DMS 273 treated with DMSO at 0.1 percent for 48 hours (cell line): ENCODE measurements around the gene NCAM2.

Source experiments
- DNase-seq: peaks from one replicate; lab custom pipeline; 2025; lab: John Stamatoyannopoulos, UW

Gene NCAM2

GRCh38 chr21:21216047-21216446 lies 217.8 kb downstream of the NCAM2 start:
- DNase-seq, result no peak

DNA sequence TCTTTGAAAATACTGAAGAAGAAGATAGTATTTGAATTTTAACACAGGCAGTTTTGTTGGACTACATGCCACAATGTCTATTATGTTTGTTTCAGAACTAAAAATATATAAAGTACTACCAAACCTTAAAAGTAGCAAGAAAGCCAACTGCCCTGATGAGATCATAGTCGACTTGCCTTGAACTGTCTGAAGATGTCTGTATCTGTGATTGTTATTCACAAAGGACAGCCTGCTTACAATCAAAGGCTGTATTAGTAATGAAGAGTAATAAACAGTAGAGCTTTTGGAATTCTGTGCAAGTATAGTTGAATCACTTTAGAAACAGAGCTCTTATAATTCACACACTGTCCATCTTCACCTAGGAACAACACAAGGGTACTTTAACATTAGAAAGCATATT lies 228.3 kb downstream of the NCAM2 start:
- DNase-seq, result no peak

- DNase-seq, result no peak
Measured at GRCh38 chr21:21230672-21231071, 232.5 kb downstream of the NCAM2 start.

- no peak for DNase-seq
Measured at GRCh38 chr21:21231913-21232312, 233.7 kb downstream of the NCAM2 start.

- no peak for DNase-seq
Measured at GRCh38 chr21:21232320-21232719, 234.1 kb downstream of the NCAM2 start.

DNA sequence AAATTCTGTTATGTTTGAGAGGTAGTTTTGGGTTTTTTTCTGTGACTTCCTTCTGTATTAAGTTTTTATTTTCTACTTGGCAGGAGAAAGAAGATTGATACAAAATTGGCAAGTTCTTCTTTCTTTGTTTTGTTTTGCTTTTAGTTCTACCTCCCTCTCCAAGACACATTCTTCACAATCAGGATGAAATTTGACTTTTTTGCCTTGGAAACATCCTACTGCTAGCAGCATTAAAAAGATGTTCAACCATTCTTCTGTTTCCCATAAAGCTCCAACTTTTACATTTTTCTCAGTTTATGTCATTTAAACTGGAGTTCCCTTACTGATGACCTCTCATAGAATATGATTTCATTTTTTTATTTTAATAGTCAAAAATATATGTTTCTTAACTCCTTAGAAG lies 234.8 kb downstream of the NCAM2 start:
- no peak for DNase-seq

DNA sequence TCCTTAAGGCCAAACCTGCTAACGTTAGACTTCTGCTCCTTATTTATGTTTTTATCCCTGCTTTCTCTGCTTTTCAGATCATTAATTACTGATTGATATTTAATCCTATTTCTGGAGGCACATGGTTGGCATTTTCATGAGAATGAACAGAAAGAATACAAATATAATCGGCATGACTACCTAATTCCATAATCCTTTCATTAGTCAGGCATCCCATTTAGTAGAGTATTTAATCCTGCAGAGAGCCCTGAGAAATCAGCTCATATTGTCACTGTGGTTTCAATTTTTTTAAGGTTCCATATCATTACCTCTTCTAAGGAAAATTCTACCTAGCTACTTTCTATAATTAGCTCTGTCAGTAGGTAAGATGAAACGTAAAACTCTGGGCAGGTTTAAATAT lies 238.8 kb downstream of the NCAM2 start:
- no peak for DNase-seq

DNA sequence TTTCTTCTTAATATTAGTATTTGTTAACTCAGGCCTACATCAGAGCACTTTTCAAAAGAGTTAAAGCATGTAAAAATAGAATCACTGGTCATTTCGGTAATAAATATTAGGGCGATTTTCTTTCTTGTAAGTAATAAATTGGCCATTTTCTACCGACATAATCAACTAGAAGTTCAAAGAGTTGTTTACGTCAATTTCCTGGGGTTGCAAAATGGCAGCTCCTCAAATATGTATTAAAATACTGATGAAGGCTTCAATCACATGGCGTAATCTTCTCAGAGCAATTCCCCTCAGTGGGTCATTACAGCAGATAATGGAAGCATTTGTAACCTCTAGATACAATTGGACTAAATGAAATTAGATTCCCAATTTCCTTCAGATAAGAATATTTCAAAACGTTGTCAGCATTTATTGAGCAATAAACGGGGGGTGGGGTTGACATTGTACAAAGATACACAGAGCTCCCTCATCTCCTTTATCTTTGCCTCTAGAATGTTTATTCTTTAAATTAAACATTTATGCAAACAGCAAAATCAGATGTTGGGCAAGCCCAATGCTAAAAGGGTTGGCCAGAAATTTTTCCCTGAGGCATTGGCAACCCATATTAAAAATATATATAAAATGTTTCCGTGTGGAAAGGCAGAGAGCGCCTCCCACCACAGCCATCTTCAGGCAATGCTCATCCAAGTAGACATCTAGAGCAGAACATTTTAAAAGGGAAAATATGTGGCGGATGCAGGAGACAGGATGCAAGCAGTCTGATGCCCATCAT lies 240.6 kb downstream of the NCAM2 start:
- no peak for DNase-seq

GRCh38 chr21:21241391-21241790 lies 243.2 kb downstream of the NCAM2 start:
- DNase-seq, result no peak

GRCh38 chr21:21246007-21246406 lies 247.8 kb downstream of the NCAM2 start:
- DNase-seq, result no peak

- no peak for DNase-seq
Measured at GRCh38 chr21:21247424-21247823, 249.2 kb downstream of the NCAM2 start.

- no peak for DNase-seq
Measured at GRCh38 chr21:21262048-21262447, 263.8 kb downstream of the NCAM2 start.

DNA sequence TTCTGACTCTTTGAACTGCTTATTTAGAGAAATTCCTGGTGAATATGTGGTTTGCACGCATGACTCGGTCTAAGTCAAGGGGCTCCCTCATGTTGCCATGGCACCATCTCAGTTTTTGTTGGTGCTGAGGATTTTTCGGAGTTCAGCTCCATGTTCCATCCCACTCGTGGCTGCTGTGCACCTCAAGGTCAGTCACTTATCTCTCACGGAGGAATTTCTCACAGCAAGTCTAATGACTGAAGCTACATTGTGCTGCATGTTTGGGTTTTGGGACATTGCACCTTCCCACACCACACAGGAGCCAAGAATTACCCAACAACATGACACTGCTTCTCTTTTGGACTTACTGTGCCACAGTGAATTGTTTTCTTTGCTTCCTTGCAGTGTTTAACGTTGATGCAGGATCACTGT lies 269.9 kb downstream of the NCAM2 start:
- DNase-seq, result no peak

GRCh38 chr21:21268885-21269284 lies 270.7 kb downstream of the NCAM2 start:
- DNase-seq, result no peak

GRCh38 chr21:21279193-21279901 lies 281.1 kb downstream of the NCAM2 start:
- no peak for DNase-seq

- no peak for DNase-seq
Measured at GRCh38 chr21:21283810-21284209, 285.6 kb downstream of the NCAM2 start.

- no peak for DNase-seq
Measured at GRCh38 chr21:21286170-21286798, 288.1 kb downstream of the NCAM2 start.

GRCh38 chr21:21290751-21291150 lies 292.5 kb downstream of the NCAM2 start:
- no peak for DNase-seq

DNA sequence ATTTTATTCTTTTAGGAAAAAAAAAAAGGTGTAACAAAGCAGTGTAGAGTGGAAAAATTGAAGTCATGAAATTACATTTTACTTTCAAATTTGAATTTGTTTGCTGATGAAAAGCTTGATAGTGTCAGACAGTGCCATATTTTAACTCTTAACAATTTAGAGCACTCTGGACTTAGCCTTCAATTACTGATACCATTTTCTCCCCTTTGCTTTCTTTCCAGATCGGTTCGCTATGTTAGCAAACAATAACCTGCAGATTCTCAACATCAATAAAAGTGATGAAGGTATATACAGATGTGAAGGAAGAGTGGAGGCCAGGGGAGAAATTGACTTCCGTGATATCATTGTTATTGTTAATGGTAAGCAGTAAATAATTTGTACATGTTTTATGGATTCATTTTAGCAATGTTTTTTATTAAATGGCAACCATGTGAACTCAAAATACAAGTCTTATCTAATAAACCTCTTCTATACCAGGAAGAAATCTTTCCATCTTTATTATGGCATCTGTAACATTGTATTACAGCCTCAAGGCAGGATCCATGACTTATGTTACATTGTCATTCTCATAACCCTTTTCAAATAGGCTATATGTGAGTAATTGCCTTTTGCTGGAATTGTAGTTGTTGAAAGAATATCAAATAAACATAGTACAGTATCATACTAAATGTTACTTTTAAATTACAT lies 293.8 kb downstream of the NCAM2 start:
- DNase-seq, result no peak

DNA sequence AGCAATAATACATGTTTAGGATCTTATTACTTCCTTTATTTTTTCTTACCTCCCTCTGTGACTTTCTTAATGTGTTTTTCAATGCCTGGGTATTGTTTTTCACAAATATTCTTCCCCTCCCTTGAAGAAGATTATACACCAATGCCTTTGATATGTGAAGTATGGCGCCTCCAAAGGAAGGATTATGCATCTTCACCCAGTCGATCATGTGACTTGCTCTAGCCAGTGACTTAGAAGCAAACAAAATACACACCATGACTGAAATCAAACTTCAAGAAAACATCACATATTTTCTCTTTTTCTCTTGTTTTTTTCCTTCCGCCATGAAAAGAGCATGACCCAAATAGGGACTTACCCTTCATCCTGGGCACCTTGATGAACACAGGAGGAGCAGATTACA lies 297.1 kb downstream of the NCAM2 start:
- no peak for DNase-seq

DNA sequence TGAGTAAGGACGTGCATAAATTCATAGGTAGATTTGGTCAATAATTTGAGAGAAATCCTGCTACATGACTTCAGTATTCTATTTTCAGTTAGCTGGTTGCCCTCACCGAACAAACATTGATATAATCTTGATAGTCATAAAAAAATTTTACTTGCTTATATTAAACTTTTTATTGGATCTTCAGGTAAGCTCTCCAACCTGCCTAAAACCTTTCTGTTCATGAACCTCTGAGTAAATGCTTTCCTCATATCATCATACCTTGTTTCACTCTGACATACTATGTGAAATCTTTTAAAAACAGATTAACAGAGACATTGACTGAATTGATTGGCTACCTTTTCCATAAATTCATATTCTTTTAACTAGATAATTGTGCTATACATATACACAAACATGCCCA lies 299.0 kb downstream of the NCAM2 start:
- DNase-seq, result no peak

GRCh38 chr21:21301013-21301412 lies 302.8 kb downstream of the NCAM2 start:
- DNase-seq, result no peak

GRCh38 chr21:21309510-21309909 lies 311.3 kb downstream of the NCAM2 start:
- no peak for DNase-seq
